Tibial artery (tissue), 4 donors: ENCODE results near the gene ERVK3-1.
A peak's percentile ranks its signal among the peaks of the same experiment; 100 is the strongest.

Experiments
- DNase-seq, 2 donors: peaks; one replicate each; pipeline ENCODE4 v3.0.0-alpha.2; 2019
- H3K27ac ChIP-seq, 2 donors: fragments of 200-600 bp; sonication (generic) in 1 of 2; 1 replicate in 1 of 2; 2 replicates in 1 of 2; pipeline ENCODE4 v1.5.1; 2018 to 2019; ENCODE audit warnings: mild to moderate bottlenecking in 1 of 2
- H3K27me3 ChIP-seq, 2 donors: fragments of 200-600 bp; sonication (generic) in 1 of 2; one replicate each; pipeline versions ENCODE4 v1.5.1 to v1.6.0; 2016 to 2019
- H3K36me3 ChIP-seq, 3 donors: fragments of 200-600 bp; sonication (generic) in 2 of 3; one replicate each; pipeline ENCODE4 v1.5.1; 2016 to 2019; ENCODE audit warnings: mild to moderate bottlenecking in 2 of 3
- H3K4me1 ChIP-seq, 4 donors: fragments of 200-600 bp; sonication (generic) in 2 of 4; 1 replicate in 3 of 4; 2 replicates in 1 of 4; pipeline ENCODE4 v1.5.1; 2016 to 2019
- H3K4me3 ChIP-seq, 2 donors: fragments of 200-600 bp; sonication (generic) in 1 of 2; 1 replicate in 1 of 2; 2 replicates in 1 of 2; pipeline ENCODE4 v1.5.1; 2018 to 2019; ENCODE audit warnings: mild to moderate bottlenecking in 2 of 2
- H3K9me3 ChIP-seq, 3 donors: fragments of 200-600 bp; sonication (generic) in 1 of 3; one replicate each; pipeline ENCODE4 v1.5.1; 2016 to 2019
- CTCF ChIP-seq, 2 experiments: fragments of 200-600 bp in 1 of 2; fragments of 450-650 bp in 1 of 2; IDR thresholded peaks; one replicate each; pipeline ENCODE4 v1.5.1; 2017 to 2019; ENCODE audit warnings: antibody characterized with exemption in 2 of 2, mild to moderate bottlenecking in 1 of 2, moderate library complexity in 1 of 2
- intact Hi-C: fragments of 100-400 bp; cut with DNase I; formaldehyde crosslinking; loops from one replicate; pipeline ENCODE4 v1.15.0; 2023; ENCODE audit warnings: low total_unique reads

ERVK3-1 gene

GRCh38 chr19:58291943-58292342 is 13.2 kb upstream of the ERVK3-1 start:
- Histone ChIP-seq H3K9me3 (peaks cover 0 to 85% (median 10%) of the 10 kb centered on the region in 3 donors), H3K4me1 (no peaks in the 10 kb centered on the region), H3K27me3 (no peaks in the 10 kb centered on the region), H3K36me3 (peaks cover 98% of the 10 kb centered on the region in 3 donors), H3K27ac (no peak overlapping the region), H3K4me3 (no peak overlapping the region)
- intact Hi-C loops: no loop called here
- no peak for TF ChIP-seq CTCF (IDR thresholded peaks at IDR 0.05)
- DNase-seq: no peak

GRCh38 chr19:58294743-58295374 is 10.3 kb upstream of the ERVK3-1 start:
- no peak overlapping the region for H3K27ac ChIP-seq
- TF ChIP-seq CTCF (IDR thresholded peaks at IDR 0.05): no peak
- no peaks in the 10 kb centered on the region for H3K27me3 ChIP-seq
- no peak for DNase-seq
- peaks cover 80 to 99% (median 99%) of the 10 kb centered on the region in 3 donors for H3K36me3 ChIP-seq
- no peaks in the 10 kb centered on the region for H3K4me1 ChIP-seq
- H3K4me3 ChIP-seq: no peak overlapping the region
- intact Hi-C loops: no loop called here
- H3K9me3 ChIP-seq: peaks cover 0 to 89% (median 10%) of the 10 kb centered on the region in 3 donors

- Histone ChIP-seq H3K4me1 (no peaks in the 10 kb centered on the region), H3K27me3 (no peaks in the 10 kb centered on the region), H3K9me3 (peaks cover 0 to 83% (median 10%) of the 10 kb centered on the region in 3 donors), H3K27ac (no peak overlapping the region), H3K36me3 (peaks cover 81 to 100% (median 99%) of the 10 kb centered on the region in 3 donors), H3K4me3 (no peak overlapping the region)
- intact Hi-C loops: no loop called here
- no peak for TF ChIP-seq CTCF (IDR thresholded peaks at IDR 0.05)
- no peak for DNase-seq
Observed at GRCh38 chr19:58296104-58296503, 9.1 kb upstream of the ERVK3-1 start.

GRCh38 chr19:58300620-58301019 is 4.6 kb upstream of the ERVK3-1 start:
- no peak for TF ChIP-seq CTCF (IDR thresholded peaks at IDR 0.05)
- Histone ChIP-seq H3K4me3 (no peak overlapping the region), H3K9me3 (peaks cover 0 to 38% (median 5%) of the 10 kb centered on the region in 3 donors), H3K36me3 (peaks cover 39 to 59% (median 57%) of the 10 kb centered on the region in 3 donors), H3K27me3 (no peaks in the 10 kb centered on the region), H3K4me1 (peaks cover 0 to 6% (median under 1%) of the 10 kb centered on the region in 4 donors), H3K27ac (no peak overlapping the region)
- intact Hi-C loops: loop anchor here (5.0 kb wide), 1 partner anchor 118 kb away; the partner anchor contains the start of gene ZNF274
- no peak for DNase-seq

- intact Hi-C loops: loop anchor here (2.0 to 5.0 kb wide), 2 partner anchors 25 to 122 kb away; partner anchors contain the start of genes ZNF274 and ZNF8
- TF ChIP-seq CTCF (IDR thresholded peaks at IDR 0.05): no peak
- Histone ChIP-seq H3K4me3 (peak overlapping the region in 1 of 2 donors; percentile 78), H3K9me3 (peaks cover 0 to 9% (median 0%) of the 10 kb centered on the region in 3 donors), H3K27ac (peak overlapping the region; percentile 81 to 93), H3K27me3 (no peaks in the 10 kb centered on the region), H3K36me3 (peaks cover 33 to 57% (median 51%) of the 10 kb centered on the region in 3 donors), H3K4me1 (peaks cover 0 to 19% (median 10%) of the 10 kb centered on the region in 4 donors)
- no peak for DNase-seq
Observed at GRCh38 chr19:58304255-58304654, 922 bp upstream of the ERVK3-1 start.
